Measurements from ENCODE around the gene PCK2. TPM values are rescaled to one million over a fixed set of nuclear protein-coding genes. Genes with fewer than 3 reads are reported as not detected.

Gene PCK2
- total and polyA plus RNA-seq, 2 of the 13 experiments (the other 11 are each of a cell fraction or from before 2014, with no cell fraction given): 129 to 272 TPM

GRCh38 chr14:24135834-24136683 is 41.9 kb downstream of the PCK2 start, which contains the start of gene PSME1 (continued):
- TF ChIP-seq XRCC5 (optimal IDR thresholded peaks at IDR 0.05; ENCODE audit: low read length): peak; percentile 53
- TF ChIP-seq AKNA (CRISPR knock-in tag; IDR thresholded peaks at IDR 0.05; ENCODE audit: borderline replicate concordance): no peak
- peak; percentile 9; the same call in 1 of the 2 replicates for TF ChIP-seq ZBTB33 (CRISPR knock-in tag; IDR thresholded peaks at IDR 0.05)
- TF ChIP-seq STAT6 (CRISPR knock-in tag; IDR thresholded peaks at IDR 0.05; ENCODE audit: borderline replicate concordance): no peak
- peak; percentile 73 for TF ChIP-seq PRDM10 (CRISPR knock-in tag; IDR thresholded peaks at IDR 0.05; ENCODE audit: low read depth)
- TF ChIP-seq ZBTB26 (CRISPR knock-in tag; IDR thresholded peaks at IDR 0.05; ENCODE audit: borderline replicate concordance): peak; percentile 36; the same call in 1 of the 2 replicates
- TF ChIP-seq FOXO4 (CRISPR knock-in tag; conservative IDR thresholded peaks at IDR 0.05): no peak
- TF ChIP-seq HOXA5 (CRISPR knock-in tag; IDR thresholded peaks at IDR 0.05): 0 out of 2 replicates have a peak, but pooled peaks have one; percentile 84
- no peak for TF ChIP-seq SRF (IDR thresholded peaks at IDR 0.05; ENCODE audit: low read depth, low read length)
- no peak for TF ChIP-seq ZNF431 (CRISPR knock-in tag; IDR thresholded peaks at IDR 0.05; ENCODE audit: borderline replicate concordance, low read depth)
